Measurements from ENCODE around the gene SF1.

Gene SF1

GRCh38 chr11:64723117-64723906 is 55.0 kb downstream of the SF1 start, which contains the start of gene NRXN2:
TSS of gene NRXN2 (minus strand) at chr11:64723197. CDS start at chr11:64713699, 9,498 bp downstream.
- Mint-ChIP-seq H3K4me1 (peaks cover 47% of the 10 kb centered on the region), H3K36me3 (ENCODE audit: low read depth) (no peaks in the 10 kb centered on the region), H3K9me3 (no peaks in the 10 kb centered on the region), H3K27me3 (ENCODE audit: low read depth, poor library complexity) (peaks cover 53% of the 10 kb centered on the region), H3K4me3 (peak within 1 kb of the TSS; percentile 60), H3K27ac (no peak within 1 kb of the TSS)
- peak; percentile 88 for DNase-seq
- peak; percentile 94 for TF ChIP-seq CTCF (IDR thresholded peaks at IDR 0.05)

- H3K27ac Mint-ChIP-seq = no peak overlapping the region
- peak overlapping the region; percentile 30 for H3K4me3 Mint-ChIP-seq
- no peaks in the 10 kb centered on the region for H3K9me3 Mint-ChIP-seq
- H3K4me1 Mint-ChIP-seq = peaks cover 46% of the 10 kb centered on the region
- peaks cover 62% of the 10 kb centered on the region for H3K27me3 Mint-ChIP-seq (ENCODE audit: low read depth, poor library complexity)
- no peaks in the 10 kb centered on the region for H3K36me3 Mint-ChIP-seq (ENCODE audit: low read depth)
- DNase-seq = no peak
- TF ChIP-seq CTCF (IDR thresholded peaks at IDR 0.05) = no peak
Observed at GRCh38 chr11:64722141-64723065, 55.9 kb downstream of the SF1 start.

GRCh38 chr11:64721359-64721699 is 57.0 kb downstream of the SF1 start:
- Mint-ChIP-seq H3K36me3 (ENCODE audit: low read depth) (no peaks in the 10 kb centered on the region), H3K27me3 (ENCODE audit: low read depth, poor library complexity) (peaks cover 73% of the 10 kb centered on the region), H3K4me3 (no peak overlapping the region), H3K4me1 (peaks cover 46% of the 10 kb centered on the region), H3K9me3 (no peaks in the 10 kb centered on the region), H3K27ac (no peak overlapping the region)
- DNase-seq = no peak
- TF ChIP-seq CTCF (IDR thresholded peaks at IDR 0.05) = no peak

- Mint-ChIP-seq H3K4me1 (peaks cover 46% of the 10 kb centered on the region), H3K27ac (no peak overlapping the region), H3K9me3 (no peaks in the 10 kb centered on the region)
Observed at GRCh38 chr11:64720640-64721358, 57.5 kb downstream of the SF1 start.

GRCh38 chr11:64720167-64720566 is 58.2 kb downstream of the SF1 start:
- Mint-ChIP-seq H3K27me3 (ENCODE audit: low read depth, poor library complexity) (peaks cover 84% of the 10 kb centered on the region), H3K9me3 (no peaks in the 10 kb centered on the region), H3K4me1 (peaks cover 46% of the 10 kb centered on the region), H3K4me3 (no peak overlapping the region), H3K27ac (no peak overlapping the region), H3K36me3 (ENCODE audit: low read depth) (no peaks in the 10 kb centered on the region)
- DNase-seq = no peak
- no peak for TF ChIP-seq CTCF (IDR thresholded peaks at IDR 0.05)

More at GRCh38 chr11:64720640-64721358, 57.5 kb downstream of the SF1 start:
- Mint-ChIP-seq H3K27me3 (ENCODE audit: low read depth, poor library complexity) (peaks cover 78% of the 10 kb centered on the region), H3K4me3 (no peak overlapping the region), H3K36me3 (ENCODE audit: low read depth) (no peaks in the 10 kb centered on the region)
- DNase-seq = no peak
- no peak for TF ChIP-seq CTCF (IDR thresholded peaks at IDR 0.05)
